ENCODE data around the gene BCL7A. TPM values are rescaled to one million over a fixed set of nuclear protein-coding genes. Genes with fewer than 3 reads are reported as not detected.

The BCL7A gene
- total and polyA plus RNA-seq, 2 of the 8 experiments (the other 6 are each of a cell fraction or from before 2014, with no cell fraction given) = 11.9 to 12.7 TPM

DNA sequence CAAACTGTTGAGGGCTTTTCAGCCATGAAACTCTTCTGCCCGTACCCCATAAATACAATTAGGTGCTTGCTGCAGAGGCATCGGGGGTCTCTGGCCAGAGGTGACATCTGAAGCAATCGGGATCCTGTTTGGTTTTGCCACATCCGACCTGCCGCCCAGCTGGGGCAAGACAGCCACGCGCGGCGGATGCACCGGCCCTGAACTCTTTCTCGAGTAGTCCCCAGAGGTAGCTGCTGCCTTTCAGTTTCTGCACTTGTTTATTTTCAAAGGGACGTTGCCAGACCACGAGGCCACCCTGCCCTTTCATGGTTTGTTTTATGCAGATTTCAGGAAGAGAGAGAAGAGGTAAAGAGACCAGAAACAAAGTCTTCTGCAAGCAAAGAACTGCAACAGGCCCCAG lies 46.3 kb downstream of the BCL7A start:
- DNase-seq (ENCODE audit: low read depth in 1 of 2, low spot score in 2 of 2) (no peak), FAIRE-seq (no peak)
- Histone ChIP-seq H3K23me2 (ENCODE audit: low read depth, low read length) (no peaks in the 10 kb centered on the region; the same call in 1 of the 2 replicates), H3K4me3 (ENCODE audit: extremely low read depth in 1 of 4, insufficient read depth in 2 of 4, low read depth in 3 of 4, low read length in 4 of 4) (no peak overlapping the region), H3K4ac (replicated peaks; ENCODE audit: insufficient read length, low read depth, low read length) (no peak overlapping the region), H4K5ac (ENCODE audit: insufficient read length, low read depth, low read length) (no peak overlapping the region), H3K79me1 (ENCODE audit: low read depth, low read length) (0 out of 2 replicates have a peak, but pooled peaks cover 2% of the 10 kb centered on the region), H2AFZ (ENCODE audit: low read length) (no peak overlapping the region), H4K91ac (replicated peaks; ENCODE audit: insufficient read length, low read length) (no peak overlapping the region), H2BK20ac (ENCODE audit: low read length) (no peak overlapping the region), H3K56ac (replicated peaks; ENCODE audit: insufficient read length, low read depth, low read length) (no peak overlapping the region), H3K36me3 (ENCODE audit: control insufficient read depth in 2 of 4, insufficient read depth in 4 of 4, low read length in 3 of 4) (0 out of 8 replicates have a peak, but pooled peaks cover 0 to 5% (median 0%) of the 10 kb centered on the region in 4 experiments), H3K9ac (replicated peaks in 1 of 4; ENCODE audit: extremely low read depth in 1 of 4, low read depth in 3 of 4, low read length in 3 of 4) (no peak overlapping the region), H3K27me3 (replicated peaks in 1 of 4; ENCODE audit: control insufficient read depth in 3 of 4, extremely low read depth in 1 of 4, insufficient read depth in 3 of 4, low read length in 3 of 4) (no peaks in the 10 kb centered on the region), H3K4me2 (ENCODE audit: insufficient read depth in 1 of 2, low read depth in 2 of 2, low read length in 2 of 2) (no peak overlapping the region), H3K23ac (ENCODE audit: insufficient read length) (no peak overlapping the region), H2BK15ac (ENCODE audit: low read length) (no peak overlapping the region), H4K20me1 (replicated peaks in 1 of 2; ENCODE audit: control insufficient read depth in 1 of 2, insufficient read depth in 2 of 2, low read length in 2 of 2) (no peaks in the 10 kb centered on the region), H3K27ac (ENCODE audit: low read depth, low read length) (no peak overlapping the region), H3K18ac (ENCODE audit: extremely low read depth, low read length) (no peak overlapping the region), H2BK12ac (ENCODE audit: low read depth, low read length) (no peak overlapping the region), H3K4me1 (replicated peaks in 1 of 4; ENCODE audit: control insufficient read depth in 3 of 4, insufficient read depth in 4 of 4, low read length in 3 of 4) (peaks cover 0 to 19% (median 10%) of the 10 kb centered on the region in 4 experiments; a peak in 6 of 7 replicates), H4K8ac (ENCODE audit: extremely low read depth, insufficient read depth, low read length) (no peak overlapping the region; the same call in 1 of the 2 replicates), H3K14ac (ENCODE audit: insufficient read length) (no peak overlapping the region), H2BK5ac (ENCODE audit: low read depth, low read length) (no peak overlapping the region), H3K9me3 (ENCODE audit: insufficient read depth in 2 of 2, low read depth in 1 of 2, low read length in 1 of 2) (no peaks in the 10 kb centered on the region), H2BK120ac (replicated peaks; ENCODE audit: low read depth, low read length) (no peak overlapping the region), H3K79me2 (ENCODE audit: control insufficient read depth in 1 of 2, insufficient read depth in 2 of 2, low read length in 2 of 2) (no peaks in the 10 kb centered on the region), H2AK5ac (ENCODE audit: low read depth, low read length) (no peak overlapping the region)
- CTCF ChIA-PET (ENCODE audit: partially characterized antibody) = interaction anchor here (0.6 to 20.6 kb wide), 2 partner anchors 56 to 860 kb away, joined by 3 to 379 read pairs; no protein-coding TSS in a partner anchor
- no peak for TF ChIP-seq CREB1 (IDR thresholded peaks at IDR 0.05)
- TF ChIP-seq SIX5 (IDR thresholded peaks at IDR 0.05; ENCODE audit: low read depth, low read length) = no peak
- TF ChIP-seq NANOG (IDR thresholded peaks at IDR 0.05; ENCODE audit: insufficient read depth, low read depth, low read length, poor library complexity, severe bottlenecking) = no peak
- TF ChIP-seq, protein P1, sequence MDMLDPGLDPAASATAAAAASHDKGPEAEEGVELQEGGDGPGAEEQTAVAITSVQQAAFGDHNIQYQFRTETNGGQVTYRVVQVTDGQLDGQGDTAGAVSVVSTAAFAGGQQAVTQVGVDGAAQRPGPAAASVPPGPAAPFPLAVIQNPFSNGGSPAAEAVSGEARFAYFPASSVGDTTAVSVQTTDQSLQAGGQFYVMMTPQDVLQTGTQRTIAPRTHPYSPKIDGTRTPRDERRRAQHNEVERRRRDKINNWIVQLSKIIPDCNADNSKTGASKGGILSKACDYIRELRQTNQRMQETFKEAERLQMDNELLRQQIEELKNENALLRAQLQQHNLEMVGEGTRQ (IDR thresholded peaks at IDR 0.05; ENCODE audit: low read length) = no peak
- no peak for TF ChIP-seq SUZ12 (IDR thresholded peaks at IDR 0.05; ENCODE audit: low read length)
- TF ChIP-seq CEBPB (IDR thresholded peaks at IDR 0.05; ENCODE audit: low read depth, low read length) = no peak
- TF ChIP-seq BRCA1 (IDR thresholded peaks at IDR 0.05; ENCODE audit: low read depth, low read length) = no peak
- no peak for TF ChIP-seq TAF1 (IDR thresholded peaks at IDR 0.05; ENCODE audit: low read depth, low read length)
- POLR2A ChIA-PET (ENCODE audit: partially characterized antibody) = interaction anchor here (1.5 kb wide), 1 partner anchor 10 kb away, joined by 5 read pairs; no protein-coding TSS in a partner anchor
- WGBS, 2 experiments (ENCODE audit: extremely low coverage in 1 of 2, insufficient coverage in 1 of 2, insufficient read length in 1 of 2, insufficient replicate concordance in 2 of 2, low coverage in 1 of 2, low lambda C conversion rate in 2 of 2, missing lambda C conversion rate in 1 of 2) = 92% methylated on average over 13 of the region's 13 CpGs; no CpG with 5 or more reads in 1 of the 2 experiments
